GM19043 (cell line): ENCODE measurements around the gene TYMP.

ENCODE experiments used
- ATAC-seq: cut with Tn5 transposase; IDR thresholded peaks from one replicate; pipeline ENCODE4 v1.9.1; 2021; ENCODE audit warnings: low read depth; ENCODE audit not compliant: unreplicated experiment

Gene TYMP

DNA sequence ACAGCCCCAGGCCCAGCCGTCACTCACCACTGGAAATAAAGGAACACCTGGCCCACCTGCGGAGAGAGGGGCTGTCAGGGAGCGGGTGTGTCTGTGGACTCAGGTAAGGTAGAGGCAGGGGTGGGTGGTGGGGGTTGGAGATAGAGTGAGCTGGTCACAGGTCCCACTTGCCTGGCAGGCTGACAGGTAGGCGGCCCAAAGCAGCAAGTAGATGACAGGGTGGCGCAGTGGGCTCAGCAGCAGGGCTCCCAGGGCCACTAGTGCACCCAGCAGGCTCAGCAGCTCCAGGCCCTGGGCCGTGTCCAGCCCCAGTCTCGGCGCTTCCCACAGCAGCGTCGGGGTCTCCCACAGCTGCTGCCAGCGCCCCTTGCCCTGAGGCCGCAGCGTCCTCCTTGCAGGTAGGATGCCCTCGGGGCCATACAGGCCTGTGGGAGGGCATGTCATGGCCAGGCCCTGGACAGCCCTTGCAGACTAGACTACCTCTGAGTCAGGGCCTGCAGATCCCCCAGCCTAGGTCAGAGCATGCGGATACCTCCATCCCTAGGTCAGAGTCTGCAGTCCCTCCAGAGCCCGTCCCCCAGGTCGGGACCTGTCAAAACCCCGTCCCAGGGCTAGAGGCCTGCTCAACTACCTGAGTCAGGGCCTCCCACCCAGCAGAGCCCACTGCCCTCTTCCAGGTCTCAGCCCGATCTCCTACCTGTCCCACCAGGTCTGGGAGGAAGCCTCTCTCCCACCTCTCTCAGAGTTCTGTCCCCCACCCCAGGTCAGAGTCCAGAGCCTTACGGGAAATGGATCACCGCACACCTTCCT lies 23.0 kb downstream of the TYMP start:
- no peak for ATAC-seq

DNA sequence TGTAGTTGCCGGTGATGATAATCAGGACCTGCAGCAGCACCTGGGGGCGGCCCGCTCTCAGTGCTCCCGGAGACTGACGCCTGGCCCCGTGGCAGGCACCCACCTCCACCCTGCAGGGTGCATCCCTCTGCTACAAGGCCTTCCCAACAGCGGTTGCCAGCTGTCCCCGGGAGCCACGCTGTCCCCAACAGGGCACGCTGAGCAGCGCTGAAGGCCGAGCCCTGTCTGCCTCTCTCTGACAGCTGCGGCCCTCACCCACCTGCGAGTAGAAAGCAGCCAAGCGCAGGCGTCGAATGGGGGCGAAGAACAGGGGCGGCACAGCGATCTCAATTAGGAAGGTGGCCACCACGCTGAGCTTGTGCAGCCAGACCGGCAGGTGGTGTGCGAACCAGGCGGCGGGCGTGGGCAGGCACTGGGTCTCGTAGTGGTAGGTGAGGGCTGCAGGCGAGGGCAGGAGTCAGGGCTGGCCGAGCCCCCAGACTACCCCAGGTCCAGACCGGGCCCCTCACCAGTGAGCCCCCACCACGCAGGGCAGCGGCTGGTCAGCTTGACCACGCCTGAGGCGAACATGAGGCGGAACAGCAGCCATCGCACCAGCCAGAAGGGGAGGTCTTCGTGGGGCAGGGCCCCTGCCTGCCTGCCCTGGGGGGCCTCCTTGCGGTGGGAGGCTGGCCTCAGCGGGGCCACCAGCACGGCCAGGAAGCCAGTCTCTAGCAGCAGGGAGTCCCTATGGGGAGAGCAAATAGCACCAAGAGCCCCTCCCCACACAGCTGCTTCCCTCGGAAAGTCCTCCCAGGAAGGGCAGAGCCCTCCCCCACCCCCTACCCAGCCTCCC lies 23.8 kb downstream of the TYMP start:
- no peak for ATAC-seq

DNA sequence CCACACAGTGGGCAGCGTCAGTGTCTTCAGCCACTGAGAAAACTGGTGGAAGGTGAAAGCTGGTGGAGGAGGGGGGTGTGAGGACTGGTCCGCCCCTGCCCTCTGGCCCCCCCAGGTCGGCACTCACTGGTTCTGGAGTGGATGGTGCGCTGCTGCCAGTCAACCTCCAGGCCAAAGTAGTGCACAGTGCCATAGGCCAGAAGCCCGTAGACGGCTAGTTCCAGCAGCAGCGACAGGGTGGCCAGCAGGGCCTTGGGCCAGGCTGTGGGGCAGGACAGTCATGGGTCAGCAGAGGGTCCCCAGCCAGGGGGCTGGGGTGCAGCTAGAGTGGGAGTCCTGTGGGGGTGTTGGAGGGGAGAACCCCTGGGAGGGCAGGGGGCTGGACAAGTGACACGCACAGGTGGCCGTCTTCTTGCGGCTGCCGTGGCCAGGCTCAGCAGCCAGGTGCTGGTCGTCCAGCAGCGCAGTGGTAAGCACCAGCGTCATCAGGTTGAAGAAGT lies 24.5 kb downstream of the TYMP start:
- no peak for ATAC-seq

DNA sequence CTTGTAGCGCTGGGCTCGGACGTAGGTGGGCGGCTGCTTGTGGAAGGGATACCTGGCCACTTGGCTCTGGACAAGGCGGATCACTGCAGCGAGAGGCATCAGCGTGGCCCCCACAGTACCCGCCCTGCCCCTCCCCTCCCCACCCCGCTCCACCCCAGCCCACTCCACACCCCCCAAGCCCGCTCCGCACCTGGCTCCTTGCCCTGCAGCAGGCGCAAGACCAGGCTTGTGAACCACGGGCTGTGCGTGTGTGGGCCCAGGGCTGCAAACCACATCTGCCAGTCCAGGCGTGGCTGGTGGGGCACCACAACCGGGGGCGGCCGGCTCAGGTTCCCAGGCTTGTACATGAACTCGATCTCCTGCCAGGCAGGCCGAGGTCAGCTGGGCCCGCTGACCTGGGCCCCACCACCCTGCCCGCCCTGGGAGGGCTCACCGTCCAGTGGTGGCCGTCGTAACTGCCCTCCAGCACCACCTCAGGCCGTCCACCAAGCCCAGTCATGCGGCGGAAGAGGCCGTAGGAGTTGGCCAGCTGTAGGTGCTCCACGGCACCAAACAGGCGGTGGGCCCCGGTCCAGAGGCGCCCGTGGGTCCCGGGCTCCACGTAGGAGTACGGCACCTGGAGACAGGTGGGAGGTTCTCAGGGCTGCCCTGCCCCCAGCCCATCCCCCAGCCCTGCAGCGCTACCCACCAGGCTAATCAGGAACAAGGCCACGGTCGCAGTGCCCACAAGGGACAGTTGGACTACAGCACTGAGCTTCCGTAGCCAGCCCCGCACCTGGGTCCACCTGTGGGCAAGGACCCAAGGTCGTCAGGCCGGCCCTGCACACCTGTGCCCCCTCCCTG lies 25.2 kb downstream of the TYMP start:
- ATAC-seq, result no peak

DNA sequence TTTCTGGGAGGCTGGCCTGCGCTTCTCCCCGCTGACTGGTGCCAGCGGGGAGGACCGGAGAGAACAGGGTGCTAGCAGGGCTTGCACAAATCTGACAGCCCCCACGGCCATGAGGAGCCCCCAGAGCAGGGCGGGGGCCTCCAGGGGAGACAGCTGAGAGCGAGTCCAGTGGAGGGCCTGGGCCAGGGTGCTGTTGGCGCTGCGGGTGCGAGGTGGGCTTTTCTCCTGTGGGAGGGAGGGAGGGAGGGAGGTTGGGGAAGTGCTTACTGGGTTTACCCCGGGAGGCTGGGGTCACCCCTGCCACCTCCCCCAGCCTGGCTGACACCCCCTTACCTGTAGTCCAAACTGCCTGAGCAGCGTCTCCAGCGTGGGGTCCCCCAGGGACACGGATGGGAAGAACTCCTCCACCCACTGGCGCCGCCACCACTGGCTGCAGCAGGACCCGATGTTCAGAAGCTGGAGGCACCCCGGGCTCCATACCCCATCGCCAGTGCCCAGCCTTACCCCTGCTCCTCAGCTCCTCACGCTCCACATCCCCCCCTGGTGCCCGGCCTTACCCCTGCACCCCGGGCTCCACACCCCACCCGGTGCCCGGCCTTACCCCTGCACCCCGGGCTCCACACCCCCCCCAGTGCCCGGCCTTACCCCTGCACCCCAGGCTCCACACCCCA lies 26.2 kb downstream of the TYMP start:
- ATAC-seq, result no peak

DNA sequence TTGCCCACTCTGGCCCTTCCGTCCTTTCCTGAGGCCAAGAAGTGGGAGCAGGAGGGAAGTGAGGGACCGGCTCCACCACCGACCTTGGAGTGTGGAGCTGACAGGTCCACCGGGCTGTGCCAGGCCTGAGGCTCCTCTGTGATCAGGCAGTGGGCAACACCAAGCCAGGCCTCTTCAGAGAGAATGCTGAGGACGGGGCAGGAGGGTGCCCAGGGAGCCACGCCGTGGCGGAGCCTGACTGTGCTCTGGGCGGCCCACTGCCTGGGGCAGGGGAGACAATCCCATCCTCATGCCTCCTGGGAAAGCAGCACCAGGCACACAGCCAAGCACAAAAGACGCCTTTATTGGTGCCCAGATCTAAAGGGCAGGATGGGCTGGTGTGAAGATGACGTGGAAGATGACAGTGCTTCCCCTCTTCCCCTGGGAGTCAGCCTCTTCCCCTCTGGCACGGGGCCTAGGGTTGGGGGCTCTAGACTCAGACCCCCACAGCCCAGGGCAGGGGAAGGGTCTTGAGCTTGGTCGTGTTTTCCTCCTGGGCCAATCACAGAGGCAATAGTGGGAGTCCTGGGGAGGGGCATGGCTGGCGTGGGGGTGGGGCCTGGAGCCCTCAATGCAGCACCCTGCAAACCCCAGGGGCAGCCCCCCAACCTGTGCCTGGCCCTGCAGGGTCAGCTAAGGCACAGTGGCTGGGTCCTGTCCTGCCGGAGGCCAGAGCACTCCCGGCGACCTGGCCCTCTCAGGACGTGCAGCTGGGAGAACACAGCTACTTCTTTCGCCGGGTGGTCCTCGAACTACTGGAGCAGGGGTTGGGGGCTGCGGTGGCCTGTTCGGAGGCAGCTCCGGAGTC lies 27.0 kb downstream of the TYMP start:
- no peak for ATAC-seq

DNA sequence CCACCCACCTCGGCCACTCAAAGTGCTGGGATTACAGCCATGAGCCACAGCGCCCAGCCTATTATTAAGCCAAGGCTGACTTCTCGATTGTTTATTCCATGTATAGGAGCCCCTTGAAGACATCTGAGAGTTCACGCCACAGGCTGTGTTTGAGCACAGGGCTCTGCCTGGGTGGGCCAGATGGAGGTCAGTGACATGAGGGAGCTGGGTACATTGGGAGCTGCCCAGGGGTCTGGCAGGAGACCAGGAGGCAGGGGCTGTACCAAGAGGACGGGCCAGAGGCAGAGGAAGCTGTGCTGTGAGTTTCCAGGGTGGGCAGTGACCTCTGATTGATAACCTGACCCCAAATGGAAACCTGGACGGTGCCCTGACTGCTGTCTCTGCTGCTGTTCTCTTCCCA lies 27.7 kb downstream of the TYMP start:
- no peak for ATAC-seq

DNA sequence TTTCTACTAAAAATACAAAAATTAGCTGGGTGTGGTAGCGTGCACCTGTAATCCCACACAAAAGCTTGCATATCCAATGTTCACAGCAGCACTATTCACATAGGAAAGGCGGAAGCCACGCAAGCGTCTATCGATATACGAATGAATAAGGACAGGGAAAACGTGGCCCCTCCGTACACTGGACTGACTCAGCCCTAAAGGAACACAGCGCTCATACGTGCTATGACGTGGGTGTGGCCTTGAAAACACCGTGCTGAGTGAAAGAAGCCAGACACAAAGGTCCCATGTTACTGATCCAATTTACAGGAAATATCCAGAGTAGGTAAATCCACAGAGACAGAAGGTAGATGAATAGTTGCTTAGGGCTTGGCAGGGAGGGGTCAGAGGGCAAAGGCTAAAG lies 29.4 kb downstream of the TYMP start:
- ATAC-seq, result no peak

DNA sequence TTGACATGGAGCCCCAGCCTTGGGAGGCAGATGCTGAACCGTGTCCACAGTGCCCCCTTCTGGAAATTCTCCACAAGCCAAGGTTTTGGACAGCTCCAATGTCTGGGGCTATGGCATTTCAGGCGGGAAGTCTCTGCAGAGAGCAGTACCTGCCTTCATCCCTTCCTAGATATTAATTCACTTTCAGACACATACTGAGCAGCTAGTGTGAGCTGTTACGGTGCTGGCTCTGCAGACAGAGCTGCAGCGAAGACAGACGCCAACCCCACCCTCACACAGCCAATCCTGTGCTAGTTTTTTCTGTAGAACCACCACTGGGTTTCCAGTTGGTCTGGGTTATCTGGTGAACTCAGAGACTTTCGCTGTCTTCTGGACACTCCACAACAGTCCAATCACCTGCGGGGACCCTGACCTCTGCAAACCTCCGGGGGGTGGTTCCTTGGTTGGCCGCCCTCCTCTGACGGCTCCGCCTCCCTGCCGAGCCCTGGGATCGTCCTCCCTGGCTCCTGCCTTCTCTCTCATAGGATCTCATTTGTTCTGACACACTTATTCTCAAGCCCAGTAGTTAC lies 31.4 kb downstream of the TYMP start:
- no peak for ATAC-seq

DNA sequence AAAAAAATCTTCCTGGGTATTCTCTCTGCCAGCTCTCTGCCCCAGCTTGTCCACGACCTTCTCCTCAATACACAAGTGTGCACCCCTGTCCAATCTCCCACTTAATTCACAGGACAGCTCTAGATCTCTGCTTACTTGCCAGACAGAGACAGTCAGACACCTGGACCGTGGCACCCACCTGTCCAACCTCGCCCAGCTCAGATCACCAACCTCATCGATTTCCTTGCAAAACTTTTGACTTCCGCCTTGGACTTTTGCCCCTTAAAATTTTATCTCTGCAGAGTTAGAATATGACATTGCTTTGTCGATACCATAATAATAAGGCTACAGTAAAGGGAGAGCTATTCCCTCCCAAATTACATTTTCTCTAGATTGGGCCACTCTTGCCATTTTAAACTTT lies 32.7 kb downstream of the TYMP start:
- ATAC-seq, result no peak

DNA sequence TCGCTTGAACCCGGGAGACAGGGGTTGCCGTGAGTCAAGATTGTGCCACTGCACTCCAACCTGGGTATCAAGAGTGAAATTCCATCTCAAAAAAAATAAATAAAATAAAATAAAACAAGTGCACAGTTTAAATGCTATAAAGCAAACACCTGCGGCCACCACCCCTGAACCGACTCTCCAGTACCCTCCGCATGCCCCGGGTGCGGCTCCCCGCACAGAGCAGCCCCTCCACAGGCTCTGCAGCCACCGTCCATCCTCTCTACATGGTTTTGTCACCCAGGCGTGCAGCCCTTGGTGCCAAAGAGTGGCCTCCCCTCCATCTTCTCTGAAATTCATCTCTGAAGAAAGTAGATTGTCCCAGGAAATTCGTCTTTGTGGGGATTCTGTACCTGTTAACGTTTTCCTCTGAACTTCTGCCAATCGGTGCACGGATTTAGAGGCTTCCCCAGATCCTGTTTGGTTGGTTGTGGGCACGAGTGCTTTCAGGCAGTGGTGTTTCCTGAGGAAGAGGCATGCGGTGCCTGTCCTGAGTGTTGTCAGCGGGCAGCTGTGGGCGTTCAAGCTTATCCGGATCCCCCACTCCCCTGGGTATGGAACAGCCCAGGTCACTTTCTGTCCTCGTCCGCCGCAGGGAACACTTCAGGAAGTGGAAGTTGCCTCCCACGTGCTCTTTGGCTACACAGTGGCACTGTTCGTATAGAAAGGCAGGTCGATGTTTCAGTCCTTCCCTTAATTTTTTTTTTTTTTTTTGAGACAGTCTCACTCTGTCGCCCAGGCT lies 39.1 kb downstream of the TYMP start:
- ATAC-seq, result no peak

DNA sequence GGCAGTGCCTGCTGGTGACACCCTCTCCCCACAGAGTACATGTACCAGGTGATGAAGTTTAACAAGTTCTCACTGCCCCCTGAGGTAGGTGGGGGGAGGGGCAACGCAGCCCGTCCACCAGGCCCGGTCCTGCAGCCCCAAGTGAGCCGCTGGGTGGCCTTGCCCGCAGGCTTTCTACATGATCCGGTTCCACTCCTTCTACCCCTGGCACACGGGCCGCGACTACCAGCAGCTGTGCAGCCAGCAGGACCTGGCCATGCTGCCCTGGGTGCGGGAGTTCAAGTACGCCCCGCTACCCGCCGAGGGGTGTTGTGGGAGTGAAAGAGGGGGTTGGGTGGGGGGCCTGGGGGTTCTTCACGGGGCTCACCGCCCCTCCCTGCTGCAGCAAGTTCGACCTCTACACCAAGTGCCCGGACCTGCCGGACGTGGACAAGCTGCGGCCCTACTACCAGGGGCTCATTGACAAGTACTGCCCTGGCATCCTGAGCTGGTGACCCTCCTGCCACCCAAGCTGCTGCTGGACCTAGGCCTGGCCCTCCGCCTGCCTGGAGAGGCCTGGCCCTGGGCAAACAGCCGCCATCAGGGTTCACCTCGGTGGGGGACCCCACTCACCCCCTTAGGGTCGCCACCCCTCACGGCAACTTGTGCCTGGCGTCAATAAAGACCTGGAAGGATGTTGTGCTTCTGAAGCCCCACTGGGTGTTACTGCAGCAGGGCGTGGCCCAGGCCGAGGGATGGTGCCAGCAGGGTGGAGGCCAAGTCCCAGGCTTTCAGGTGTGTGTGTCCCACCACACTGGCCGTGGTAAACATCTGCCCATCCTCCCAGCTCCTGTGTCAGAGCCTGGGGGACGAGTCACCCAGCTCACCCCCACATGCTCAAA lies 40.2 kb downstream of the TYMP start:
- ATAC-seq, result no peak

DNA sequence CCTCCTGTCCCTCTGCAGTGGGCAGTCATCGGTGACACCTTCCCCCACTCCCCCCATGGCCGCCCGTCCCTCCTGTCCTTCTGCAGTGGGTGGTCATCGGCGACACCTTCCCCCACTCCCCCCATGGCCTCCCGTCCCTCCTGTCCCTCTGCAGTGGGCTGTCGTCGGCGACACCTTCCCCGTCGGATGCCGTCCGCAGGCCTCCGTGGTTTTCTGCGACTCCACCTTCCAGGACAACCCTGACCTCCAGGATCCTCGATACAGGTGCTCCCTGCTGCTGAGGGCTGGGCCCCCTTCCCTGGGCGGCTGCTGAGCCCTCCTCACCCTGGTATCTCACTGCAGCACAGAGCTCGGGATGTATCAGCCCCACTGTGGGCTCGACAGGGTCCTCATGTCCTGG lies 40.9 kb downstream of the TYMP start:
- no peak for ATAC-seq

DNA sequence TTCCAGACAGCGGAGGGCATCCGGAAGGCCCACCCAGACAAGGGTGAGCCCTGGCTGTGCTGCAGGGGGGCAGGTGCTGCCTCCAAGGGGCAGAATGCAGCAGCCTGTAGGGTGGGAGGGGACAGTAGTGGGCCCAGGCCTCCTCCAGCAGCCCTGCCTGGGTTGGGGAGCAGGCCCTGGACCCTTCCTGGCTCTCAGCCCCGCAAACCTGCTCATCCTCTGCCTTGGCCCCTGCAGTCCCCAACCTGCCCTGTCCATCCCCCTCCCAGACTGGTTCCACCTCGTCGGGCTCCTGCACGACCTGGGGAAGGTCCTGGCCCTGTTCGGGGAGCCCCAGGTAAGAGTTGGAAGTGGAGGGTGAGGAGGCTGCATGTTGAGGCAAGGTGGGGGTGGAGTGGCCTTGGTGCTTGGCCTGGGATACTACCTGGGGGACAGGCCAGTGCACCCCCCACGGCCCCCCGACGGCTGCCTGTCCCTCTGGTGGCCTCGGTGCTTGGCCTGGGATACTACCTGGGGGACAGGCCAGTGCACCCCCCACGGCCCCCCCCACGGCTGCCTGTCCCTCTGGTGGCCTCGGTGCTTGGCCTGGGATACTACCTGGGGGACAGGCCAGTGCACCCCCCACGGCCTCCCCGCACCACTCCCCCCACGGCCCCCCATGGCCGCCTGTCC lies 41.7 kb downstream of the TYMP start:
- ATAC-seq, result no peak

DNA sequence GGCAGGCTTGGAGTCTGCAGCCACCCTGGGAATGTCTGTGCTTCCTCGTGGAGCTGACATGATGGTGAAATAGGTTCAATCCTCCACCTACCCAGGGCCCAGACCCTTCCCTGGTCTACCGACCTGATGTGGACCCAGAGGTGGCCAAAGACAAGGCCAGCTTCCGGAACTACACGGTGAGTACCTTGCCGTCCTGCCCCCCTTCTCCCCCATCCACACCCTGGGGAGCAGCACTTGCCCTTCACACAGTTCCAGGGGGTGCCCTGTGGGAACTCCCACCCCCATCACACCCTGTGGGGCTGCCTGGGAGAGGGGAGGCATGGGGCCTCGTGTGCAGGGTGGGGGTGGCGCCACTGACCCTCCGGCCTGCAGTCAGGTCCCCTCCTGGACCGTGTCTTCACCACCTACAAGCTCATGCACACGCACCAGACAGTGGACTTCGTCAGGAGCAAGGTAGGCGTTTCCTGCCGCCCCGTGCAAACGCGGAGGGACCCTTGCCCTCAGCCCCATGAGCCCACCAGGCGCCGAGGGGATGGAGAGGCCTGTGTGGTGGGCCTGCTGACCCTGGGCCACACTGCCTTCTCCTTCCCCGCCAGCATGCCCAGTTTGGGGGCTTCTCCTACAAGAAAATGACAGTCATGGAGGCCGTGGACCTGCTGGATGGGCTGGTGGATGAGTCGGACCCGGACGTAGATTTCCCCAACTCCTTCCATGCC lies 42.4 kb downstream of the TYMP start:
- ATAC-seq, result no peak

DNA sequence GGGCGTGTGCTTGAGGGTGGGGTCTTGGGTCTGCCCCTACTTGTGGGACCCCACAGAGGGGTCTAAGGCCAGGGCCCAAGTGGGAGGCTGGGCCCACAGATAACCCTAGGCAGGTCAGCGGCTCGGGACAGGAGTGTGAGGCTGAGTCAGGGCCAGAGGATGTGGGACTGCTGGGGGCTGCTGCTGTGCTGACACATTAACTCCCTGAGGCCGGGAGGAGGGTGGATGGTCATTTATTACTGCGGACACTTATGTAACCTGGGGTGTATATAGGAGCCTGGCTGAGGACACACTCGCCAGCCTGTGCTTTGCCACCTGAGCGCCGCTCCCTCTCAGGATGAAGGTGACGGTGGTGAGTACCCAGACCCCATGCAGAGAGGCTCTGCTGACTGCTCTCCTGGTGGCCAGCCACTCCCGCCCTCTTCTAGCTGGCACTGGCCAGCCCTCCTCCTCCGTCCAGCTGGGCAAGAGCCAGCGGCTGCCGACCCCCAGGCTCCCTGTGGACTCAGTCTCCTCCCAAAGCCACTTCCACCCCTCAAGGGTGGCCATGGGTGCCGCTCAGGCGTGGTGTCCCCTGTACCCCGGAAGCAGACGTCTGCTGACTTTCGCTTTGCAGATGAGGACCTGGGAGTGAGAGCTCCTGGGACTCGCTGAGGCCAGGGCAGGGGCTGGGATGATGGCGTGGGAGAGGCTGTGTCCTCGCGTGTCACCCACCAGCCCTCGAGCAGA lies 43.1 kb downstream of the TYMP start, which contains the start of gene MIOX:
Gene MIOX, plus strand, starts transcription at position 299 of the 729 bp plus-strand sequence. Its CDS starts 39 bp downstream, at position 338.
- ATAC-seq, result no peak
